Measurements from ENCODE around the gene SERPING1. TPM values are rescaled to one million over a fixed set of nuclear protein-coding genes. Genes with fewer than 3 reads are reported as not detected.

The SERPING1 gene
- total RNA-seq, 2 donors from 2014 or later = 166 to 216 TPM

GRCh38 chr11:57626895-57627294 lies 29.4 kb downstream of the SERPING1 start:
- DNase-seq = no peak
- H3K9me3 ChIP-seq = no peaks in the 10 kb centered on the region
- no peaks in the 10 kb centered on the region for H3K36me3 ChIP-seq (replicated peaks in 1 of 2; ENCODE audit: insufficient read depth in 1 of 2, low read depth in 2 of 2)
- H3K4me1 ChIP-seq = no peaks in the 10 kb centered on the region
- no peak for TF ChIP-seq CTCF (IDR thresholded peaks at IDR 0.05)
- no peak for TF ChIP-seq POLR2A (IDR thresholded peaks at IDR 0.05)
- intact Hi-C loops (cut with DNase I) = no loop called here
- ATAC-seq = no peak
- H3K27ac ChIP-seq = no peak overlapping the region
- H3K27me3 ChIP-seq = no peaks in the 10 kb centered on the region
- H3K4me3 ChIP-seq = no peak overlapping the region
- WGBS, 2 donors = 78 to 79% methylated on average over 1 of the region's 1 CpG

GRCh38 chr11:57630171-57630570 lies 32.7 kb downstream of the SERPING1 start:
- no peak overlapping the region for H3K27ac ChIP-seq
- 31 to 43% methylated on average over 2 of the region's 2 CpGs for WGBS, 2 donors
- H3K27me3 ChIP-seq = no peaks in the 10 kb centered on the region
- H3K9me3 ChIP-seq = no peaks in the 10 kb centered on the region
- ATAC-seq = no peak
- intact Hi-C loops (cut with DNase I) = loop anchor here (10.0 kb wide), 1 partner anchor 185 kb away; no protein-coding TSS in a partner anchor
- H3K36me3 ChIP-seq (replicated peaks in 1 of 2; ENCODE audit: insufficient read depth in 1 of 2, low read depth in 2 of 2) = no peaks in the 10 kb centered on the region
- no peak for TF ChIP-seq CTCF (IDR thresholded peaks at IDR 0.05)
- no peak for TF ChIP-seq POLR2A (IDR thresholded peaks at IDR 0.05)
- DNase-seq = no peak
- H3K4me1 ChIP-seq = no peaks in the 10 kb centered on the region
- H3K4me3 ChIP-seq = no peak overlapping the region

- Histone ChIP-seq H3K4me3 (no peak overlapping the region), H3K27me3 (no peaks in the 10 kb centered on the region), H3K36me3 (replicated peaks in 1 of 2; ENCODE audit: insufficient read depth in 1 of 2, low read depth in 2 of 2) (no peaks in the 10 kb centered on the region), H3K27ac (no peak overlapping the region), H3K4me1 (no peaks in the 10 kb centered on the region), H3K9me3 (no peaks in the 10 kb centered on the region)
- intact Hi-C loops (cut with DNase I) = loop anchor here (10.0 kb wide), 1 partner anchor 187 kb away; no protein-coding TSS in a partner anchor
- TF ChIP-seq CTCF (IDR thresholded peaks at IDR 0.05) (no peak), POLR2A (IDR thresholded peaks at IDR 0.05) (no peak)
- DNase-seq (no peak), ATAC-seq (no peak)
- WGBS, 2 donors = 41 to 52% methylated on average over 5 of the region's 5 CpGs
Observed at GRCh38 chr11:57632116-57632515, 34.6 kb downstream of the SERPING1 start.

- ATAC-seq (no peak), DNase-seq (no peak)
- peaks cover 10% of the 10 kb centered on the region for H3K4me1 ChIP-seq
- H3K27ac ChIP-seq = no peak overlapping the region
- no peaks in the 10 kb centered on the region for H3K9me3 ChIP-seq
- no peaks in the 10 kb centered on the region for H3K27me3 ChIP-seq
- no peak for TF ChIP-seq CTCF (IDR thresholded peaks at IDR 0.05)
- TF ChIP-seq POLR2A (IDR thresholded peaks at IDR 0.05) = no peak
- H3K4me3 ChIP-seq = no peak overlapping the region
- WGBS, 2 donors = 53 to 54% methylated on average over 6 of the region's 6 CpGs
- intact Hi-C loops (cut with DNase I) = loop anchor here (10.0 kb wide), 1 partner anchor 189 kb away; no protein-coding TSS in a partner anchor
- H3K36me3 ChIP-seq (replicated peaks in 1 of 2; ENCODE audit: insufficient read depth in 1 of 2, low read depth in 2 of 2) = no peaks in the 10 kb centered on the region
Observed at GRCh38 chr11:57633394-57634070, 36.0 kb downstream of the SERPING1 start.

GRCh38 chr11:57634311-57634710 lies 36.8 kb downstream of the SERPING1 start:
- DNase-seq (no peak), ATAC-seq (no peak)
- Histone ChIP-seq H3K27ac (no peak overlapping the region), H3K4me1 (peaks cover 10% of the 10 kb centered on the region), H3K4me3 (no peak overlapping the region), H3K27me3 (no peaks in the 10 kb centered on the region), H3K36me3 (replicated peaks in 1 of 2; ENCODE audit: insufficient read depth in 1 of 2, low read depth in 2 of 2) (no peaks in the 10 kb centered on the region), H3K9me3 (no peaks in the 10 kb centered on the region)
- no peak for TF ChIP-seq POLR2A (IDR thresholded peaks at IDR 0.05)
- no peak for TF ChIP-seq CTCF (IDR thresholded peaks at IDR 0.05)
- intact Hi-C loops (cut with DNase I) = loop anchor here (10.0 kb wide), 1 partner anchor 190 kb away; no protein-coding TSS in a partner anchor

Data from body of pancreas (tissue), 4 donors.